Measurements from ENCODE around the gene IDS.

DNA sequence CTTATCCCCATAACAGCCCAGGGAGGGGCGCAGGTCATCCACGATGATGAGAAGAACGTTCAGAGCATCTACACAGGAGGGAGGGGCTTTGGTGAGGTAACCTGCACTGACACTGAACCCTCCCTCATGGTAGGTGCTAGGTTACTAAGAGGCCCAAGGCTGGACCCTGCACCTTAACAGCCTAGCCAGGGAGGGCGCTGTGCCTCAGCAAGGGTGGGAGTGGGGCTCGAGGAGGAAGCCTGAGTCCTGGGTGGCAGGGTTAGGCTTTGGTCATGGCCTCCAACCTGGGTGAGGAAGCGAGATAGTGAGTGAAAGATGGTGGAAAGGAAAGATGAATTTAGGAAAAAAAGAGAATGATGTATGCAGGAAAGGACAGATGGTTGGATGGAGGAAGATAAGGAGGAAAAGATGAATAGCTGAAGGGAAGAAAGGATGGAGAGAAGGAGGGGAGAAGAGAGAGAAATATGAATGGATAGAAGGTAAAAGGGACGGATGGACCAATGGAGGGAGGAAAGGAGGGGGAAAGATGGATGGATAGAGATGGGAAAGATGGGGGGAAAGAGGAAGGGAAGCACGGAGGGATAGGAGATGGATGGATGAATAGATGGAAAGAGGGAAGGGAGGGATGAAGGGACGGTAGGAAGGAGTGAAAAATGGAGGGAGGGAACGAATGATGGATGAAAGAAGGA is 736 bp downstream of the IDS start:
- TF ChIP-seq, protein P1, sequence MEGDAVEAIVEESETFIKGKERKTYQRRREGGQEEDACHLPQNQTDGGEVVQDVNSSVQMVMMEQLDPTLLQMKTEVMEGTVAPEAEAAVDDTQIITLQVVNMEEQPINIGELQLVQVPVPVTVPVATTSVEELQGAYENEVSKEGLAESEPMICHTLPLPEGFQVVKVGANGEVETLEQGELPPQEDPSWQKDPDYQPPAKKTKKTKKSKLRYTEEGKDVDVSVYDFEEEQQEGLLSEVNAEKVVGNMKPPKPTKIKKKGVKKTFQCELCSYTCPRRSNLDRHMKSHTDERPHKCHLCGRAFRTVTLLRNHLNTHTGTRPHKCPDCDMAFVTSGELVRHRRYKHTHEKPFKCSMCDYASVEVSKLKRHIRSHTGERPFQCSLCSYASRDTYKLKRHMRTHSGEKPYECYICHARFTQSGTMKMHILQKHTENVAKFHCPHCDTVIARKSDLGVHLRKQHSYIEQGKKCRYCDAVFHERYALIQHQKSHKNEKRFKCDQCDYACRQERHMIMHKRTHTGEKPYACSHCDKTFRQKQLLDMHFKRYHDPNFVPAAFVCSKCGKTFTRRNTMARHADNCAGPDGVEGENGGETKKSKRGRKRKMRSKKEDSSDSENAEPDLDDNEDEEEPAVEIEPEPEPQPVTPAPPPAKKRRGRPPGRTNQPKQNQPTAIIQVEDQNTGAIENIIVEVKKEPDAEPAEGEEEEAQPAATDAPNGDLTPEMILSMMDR (IDR thresholded peaks at IDR 0.05): no peak
- TF ChIP-seq POLR2A (IDR thresholded peaks at IDR 0.05): no peak
